ENCODE results near the gene ADGRB3.

- TF ChIP-seq POLR2A (IDR thresholded peaks at IDR 0.05) (no peak), CTCF (IDR thresholded peaks at IDR 0.05) (no peak), POLR2AphosphoS5 (IDR thresholded peaks at IDR 0.05) (no peak)
These were observed 727.1 kb downstream of the ADGRB3 start for GRCh38 chr6:69362209-69362608.

Data from breast epithelium (tissue), 3 donors.